Panc1 (cell line): ENCODE measurements around the gene BLOC1S6. TPM values are rescaled to one million over a fixed set of nuclear protein-coding genes. Genes with fewer than 3 reads are reported as not detected.

ENCODE experiments used
- ATAC-seq: fragments of 200-7000 bp; cut with Tn5 transposase; 2 replicates; pipeline ENCODE4 v1.9.1; 2020; ENCODE audit warnings: mild to moderate bottlenecking, moderate library complexity
- BruUV-seq: library from RNA; stranded (reverse); fragments of 400-500 nt; replicated peaks from 2 replicates; lab custom pipeline; 2021; lab: Mats Ljungman, UMichigan
- CTCF ChIA-PET: fragments of 300-600 bp; sonication (Branson Sonifier 250); formaldehyde crosslinking; loops from one replicate; lab custom pipeline; 2022; ENCODE audit warnings: antibody characterized with exemption; lab: Charles Lee
- POLR2A ChIA-PET: fragments of 300-600 bp; sonication (Branson Sonifier 250); formaldehyde crosslinking; loops from one replicate; lab custom pipeline; 2022; ENCODE audit warnings: antibody characterized with exemption; lab: Charles Lee
- DNase-seq: peaks from one replicate; pipeline ENCODE4 v3.0.0-alpha.2; 2010; ENCODE audit warnings: low read depth, low spot score
- H3K27ac ChIP-seq: 2 replicates; pipeline ENCODE4 v1.5.1; 2011; ENCODE audit warnings: mild to moderate bottlenecking, low read length, inconsistent platforms
- H3K27me3 ChIP-seq: fragments of 200-500 bp; sonication (Bioruptor generic); 2 replicates; pipeline ENCODE4 v1.6.0; 2014; ENCODE audit warnings: low read length, inconsistent platforms; ENCODE audit not compliant: control insufficient read depth, insufficient read depth
- H3K36me3 ChIP-seq: fragments of 200-500 bp; sonication (Bioruptor generic); 2 replicates; pipeline ENCODE4 v1.5.1; 2014; ENCODE audit warnings: inconsistent platforms, mild to moderate bottlenecking, low read length, moderate library complexity; ENCODE audit not compliant: control insufficient read depth, insufficient read depth
- H3K4me1 ChIP-seq: 2 replicates; pipeline ENCODE4 v1.5.1; 2011; ENCODE audit warnings: inconsistent platforms, mild to moderate bottlenecking, low read length, moderate library complexity; ENCODE audit not compliant: control insufficient read depth, insufficient read depth
- H3K4me3 ChIP-seq, 2 experiments: 2 replicates each; pipeline ENCODE4 v1.5.1; 2011 to 2012; ENCODE audit warnings: low read depth in 2 of 2, low read length in 2 of 2, mild to moderate bottlenecking in 2 of 2, inconsistent platforms in 1 of 2, moderate library complexity in 1 of 2
- H3K9me3 ChIP-seq: fragments of 200-500 bp; sonication (Bioruptor generic); 2 replicates; pipeline ENCODE4 v1.5.1; 2014; ENCODE audit warnings: low read depth, mild to moderate bottlenecking, inconsistent platforms, low read length, moderate library complexity; ENCODE audit not compliant: control insufficient read depth, insufficient read depth
- CTCF ChIP-seq: fragments of 450-650 bp; IDR thresholded peaks from 2 replicates; pipeline ENCODE4 v1.5.1; 2017; ENCODE audit warnings: mild to moderate bottlenecking
- POLR2AphosphoS5 ChIP-seq: IDR thresholded peaks from 2 replicates; pipeline ENCODE4 v1.6.1; 2012; ENCODE audit warnings: mild to moderate bottlenecking, low read depth, low read length, moderate library complexity
- REST ChIP-seq, 2 experiments: IDR thresholded peaks; 2 replicates each; pipeline ENCODE4 v1.6.1; 2011 to 2012; ENCODE audit warnings: low read depth in 2 of 2, control low read depth in 1 of 2, low read length in 1 of 2, mild to moderate bottlenecking in 1 of 2, moderate library complexity in 1 of 2; ENCODE audit not compliant: insufficient read depth in 1 of 2
- SIN3A ChIP-seq: IDR thresholded peaks from 2 replicates; pipeline ENCODE4 v1.6.1; 2012; ENCODE audit warnings: low read depth, mild to moderate bottlenecking, low read length, moderate library complexity, borderline replicate concordance; ENCODE audit not compliant: insufficient read depth
- TCF7L2 ChIP-seq: IDR thresholded peaks from 2 replicates; pipeline ENCODE4 v1.6.1; 2011; ENCODE audit warnings: mild to moderate bottlenecking, low read depth, low read length, inconsistent platforms
- in situ Hi-C: cut with HindIII; loops from 2 replicates; pipeline ENCODE4 v1.10.0; 2016; ENCODE audit warnings: low sequenced_read_pairs, low pct_unique_long_range_greater_than_20kb
- intact Hi-C: fragments of 100-400 bp; cut with micrococcal nuclease; formaldehyde crosslinking; loops from one replicate; pipeline ENCODE4 v1.10.0; 2022; ENCODE audit not compliant: unreplicated experiment
- total RNA-seq: library from RNA; stranded (reverse); gene quantifications from one replicate; pipeline ENCODE4 v1.2.1, GENCODE V29; 2021; ENCODE audit not compliant: unreplicated experiment

BLOC1S6 gene
- total RNA-seq, 1 experiment from 2014 or later = 52.0 TPM

GRCh38 chr15:45544266-45545023, 42.7 kb upstream of the BLOC1S6 start:
- DNase-seq (no peak), ATAC-seq (no peak)
- POLR2A ChIA-PET = interaction anchor here (0.5 kb wide), 1 partner anchor 29 kb away, joined by 3 read pairs; no protein-coding TSS in a partner anchor
- no TSS peak for BruUV-seq
- no peaks in the 10 kb centered on the region for H3K36me3 ChIP-seq
- H3K9me3 ChIP-seq = no peaks in the 10 kb centered on the region
- H3K27me3 ChIP-seq = no peaks in the 10 kb centered on the region
- H3K4me1 ChIP-seq = no peaks in the 10 kb centered on the region
- TF ChIP-seq CTCF (no peak), REST (IDR thresholded peaks at IDR 0.05; ENCODE audit: insufficient read depth in 1 of 2, low read depth in 2 of 2, low read length in 1 of 2) (no peak), TCF7L2 (no peak), POLR2AphosphoS5 (no peak), SIN3A (no peak)
- H3K4me3 ChIP-seq = no peak overlapping the region
- in situ Hi-C loops = no loop called here
- intact Hi-C loops = no loop called here
- CTCF ChIA-PET = no interaction called here
- H3K27ac ChIP-seq = no peak overlapping the region

GRCh38 chr15:45546789-45547188, 40.4 kb upstream of the BLOC1S6 start:
- no peaks in the 10 kb centered on the region for H3K36me3 ChIP-seq
- ATAC-seq (no peak), DNase-seq (no peak)
- no peak for TF ChIP-seq POLR2AphosphoS5
- TF ChIP-seq SIN3A = no peak
- no peak for TF ChIP-seq REST (IDR thresholded peaks at IDR 0.05; ENCODE audit: insufficient read depth in 1 of 2, low read depth in 2 of 2, low read length in 1 of 2)
- TF ChIP-seq CTCF = no peak
- no peak for TF ChIP-seq TCF7L2
- H3K4me3 ChIP-seq = no peak overlapping the region
- BruUV-seq = no TSS peak
- H3K27ac ChIP-seq = no peak overlapping the region
- in situ Hi-C loops (no loop called here), intact Hi-C loops (no loop called here)
- H3K4me1 ChIP-seq = no peaks in the 10 kb centered on the region
- no peaks in the 10 kb centered on the region for H3K9me3 ChIP-seq
- CTCF ChIA-PET = no interaction called here
- H3K27me3 ChIP-seq = no peaks in the 10 kb centered on the region
- POLR2A ChIA-PET = no interaction called here
